A673 (cell line): ENCODE measurements around the gene RHOT1.

Source experiments
- CTCF ChIP-seq: fragments of 300-800, 200-600 bp; sonication (generic); conservative IDR thresholded peaks from 2 replicates; pipeline ENCODE4 v1.5.1; 2017; ENCODE audit warnings: low read depth, mild to moderate bottlenecking, antibody characterized with exemption, low read length, moderate library complexity, mixed read lengths
- EZH2 ChIP-seq: fragments of 200-600 bp; sonication (generic); IDR thresholded peaks from 2 replicates; pipeline ENCODE4 v1.6.1; 2017; ENCODE audit warnings: borderline replicate concordance, low read depth, mild to moderate bottlenecking, mixed read lengths, antibody characterized with exemption, low read length; ENCODE audit not compliant: poor library complexity, severe bottlenecking

- TF ChIP-seq CTCF (no peak), EZH2 (no peak)
These were observed 125.4 kb downstream of the RHOT1 start for GRCh38 chr17:32267690-32268205.
